Liver (tissue), 9 donors: Measurements from ENCODE around the gene CNNM2. TPM values are rescaled to one million over a fixed set of nuclear protein-coding genes. Genes with fewer than 3 reads are reported as not detected.

ENCODE experiments used
- DNase-seq: peaks from one replicate; pipeline ENCODE4 v3.0.0-alpha.2; 2017; ENCODE audit warnings: low spot score
- H3K27ac ChIP-seq, 2 donors: one replicate each; pipeline ENCODE4 v1.7.0; 2013; ENCODE audit warnings: inconsistent platforms in 2 of 2, low read length in 2 of 2, control low read depth in 1 of 2, low read depth in 1 of 2, mild to moderate bottlenecking in 1 of 2
- H3K27me3 ChIP-seq, 4 donors: one replicate each; pipeline versions ENCODE4 v1.6.1 to v1.7.0; 2013; ENCODE audit warnings: low read length in 3 of 4, inconsistent platforms in 1 of 4, mild to moderate bottlenecking in 1 of 4, moderate library complexity in 1 of 4; ENCODE audit not compliant: control insufficient read depth in 4 of 4, insufficient read depth in 4 of 4
- H3K36me3 ChIP-seq, 4 donors: one replicate each; pipeline versions ENCODE4 v1.6.1 to v1.7.0; 2013; ENCODE audit warnings: low read length in 3 of 4, mild to moderate bottlenecking in 3 of 4, low read depth in 1 of 4, moderate library complexity in 1 of 4; ENCODE audit not compliant: control insufficient read depth in 4 of 4, insufficient read depth in 3 of 4
- H3K4me1 ChIP-seq, 4 donors: one replicate each; pipeline versions ENCODE4 v1.6.1 to v1.7.0; 2013; ENCODE audit warnings: low read length in 3 of 4, mild to moderate bottlenecking in 3 of 4, moderate library complexity in 1 of 4; ENCODE audit not compliant: control insufficient read depth in 4 of 4, insufficient read depth in 4 of 4
- H3K4me3 ChIP-seq, 3 donors: one replicate each; pipeline versions ENCODE4 v1.6.1 to v1.7.0; 2013; ENCODE audit warnings: low read length in 3 of 3, control low read depth in 1 of 3, low read depth in 1 of 3, mild to moderate bottlenecking in 1 of 3
- H3K9ac ChIP-seq, 2 donors: one replicate each; pipeline ENCODE4 v1.7.0; 2013; ENCODE audit warnings: low read length in 2 of 2, mild to moderate bottlenecking in 2 of 2, moderate library complexity in 2 of 2, control low read depth in 1 of 2, low read depth in 1 of 2
- H3K9me3 ChIP-seq, 4 donors: one replicate each; pipeline versions ENCODE4 v1.6.1 to v1.7.0; 2013; ENCODE audit warnings: low read length in 3 of 4; ENCODE audit not compliant: control insufficient read depth in 4 of 4
- EGR1 ChIP-seq, 2 donors: IDR thresholded peaks; 2 replicates each; pipeline ENCODE4 v1.6.1; 2016 to 2018; ENCODE audit warnings: antibody characterized with exemption in 2 of 2, low read depth in 2 of 2
- FOXA1 ChIP-seq: IDR thresholded peaks from 2 replicates; pipeline ENCODE4 v1.6.1; 2016; ENCODE audit warnings: antibody characterized with exemption
- FOXA2 ChIP-seq: IDR thresholded peaks from 2 replicates; pipeline ENCODE4 v1.6.1; 2016; ENCODE audit warnings: antibody characterized with exemption
- GABPA ChIP-seq, 2 donors: IDR thresholded peaks in 1 of 2; conservative IDR thresholded peaks in 1 of 2; 2 replicates each; pipeline ENCODE4 v1.6.1; 2016; ENCODE audit warnings: antibody characterized with exemption in 2 of 2, mild to moderate bottlenecking in 1 of 2, moderate library complexity in 1 of 2
- HNF4A ChIP-seq, 2 donors: conservative IDR thresholded peaks; 2 replicates each; pipeline ENCODE4 v1.6.1; 2016; ENCODE audit warnings: antibody characterized with exemption in 2 of 2, mild to moderate bottlenecking in 2 of 2
- HNF4G ChIP-seq: IDR thresholded peaks from 2 replicates; pipeline ENCODE4 v1.6.1; 2016; ENCODE audit warnings: antibody characterized with exemption
- JUND ChIP-seq, 2 donors: IDR thresholded peaks; 2 replicates each; pipeline ENCODE4 v1.6.1; 2016; ENCODE audit warnings: antibody characterized with exemption in 2 of 2
- NR2F2 ChIP-seq: IDR thresholded peaks from 2 replicates; pipeline ENCODE4 v1.6.1; 2016; ENCODE audit warnings: antibody characterized with exemption
- RAD21 ChIP-seq, 2 donors: IDR thresholded peaks; 2 replicates each; pipeline ENCODE4 v1.6.1; 2016; ENCODE audit warnings: antibody characterized with exemption in 2 of 2, mild to moderate bottlenecking in 2 of 2
- RXRA ChIP-seq, 2 donors: IDR thresholded peaks; 2 replicates each; pipeline ENCODE4 v1.6.1; 2017 to 2018; ENCODE audit warnings: antibody characterized with exemption in 2 of 2, mild to moderate bottlenecking in 1 of 2
- SP1 ChIP-seq: IDR thresholded peaks from 2 replicates; pipeline ENCODE4 v1.6.1; 2018; ENCODE audit warnings: antibody characterized with exemption, mild to moderate bottlenecking
- TAF1 ChIP-seq: conservative IDR thresholded peaks from 2 replicates; pipeline ENCODE4 v1.6.1; 2016; ENCODE audit warnings: antibody characterized with exemption, mild to moderate bottlenecking
- YY1 ChIP-seq: IDR thresholded peaks from 2 replicates; pipeline ENCODE4 v1.6.1; 2016; ENCODE audit warnings: antibody characterized with exemption, mild to moderate bottlenecking
- WGBS: extraction: QIAGEN DNeasy Blood & Tissue Kit; methylation state at CpG from one replicate; pipeline ENCODE4 v1.1.7; 2013; 5-methylcytosine and 5-hydroxymethylcytosine counted together
- polyA plus RNA-seq, 2 donors: library from polyadenylated mRNA; stranded (reverse) in 1 of 2; unstranded in 1 of 2; fragments of 200-250 nt in 1 of 2; fragments of >200 nt in 1 of 2; fragmentation: Nextera tagmentation in 1 of 2; extraction: Ambion mirVana in 1 of 2; gene quantifications; one replicate each; pipeline versions ENCODE4 v1.2.1 to v1.2.3, GENCODE V29; 2013 to 2015
- total RNA-seq, 2 donors: library from RNA; depleted of rRNA; stranded (reverse); fragments of >200 nt; gene quantifications; one replicate each; pipeline ENCODE4 v1.2.3, GENCODE V29; 2014
- TF ChIP-seq, protein P1 (sequence below): IDR thresholded peaks from 2 replicates; pipeline ENCODE4 v1.6.1; 2016; ENCODE audit warnings: antibody characterized with exemption
- TF ChIP-seq, protein P2 (sequence below): IDR thresholded peaks from 2 replicates; pipeline ENCODE4 v1.6.1; 2016; ENCODE audit warnings: antibody characterized with exemption
- TF ChIP-seq, protein P3 (sequence below): IDR thresholded peaks from 2 replicates; pipeline ENCODE4 v1.6.1; 2016; ENCODE audit warnings: antibody characterized with exemption
- TF ChIP-seq, protein P4 (sequence below): fragments of 150-350 bp; IDR thresholded peaks from 2 replicates; pipeline ENCODE4 v1.5.1; 2017; ENCODE audit warnings: improper control_type of control experiment, low read depth, low read length; ENCODE audit not compliant: missing input control
- TF ChIP-seq, protein P5 (sequence below): IDR thresholded peaks from 2 replicates; pipeline ENCODE4 v1.6.1; 2016; ENCODE audit warnings: antibody characterized with exemption, mild to moderate bottlenecking
- donor health status: healthy.
- donor health status: healthy.
- donor health status: healthy.
- donor health status: healthy.
- donor health status: healthy.

The CNNM2 gene
- total and polyA plus RNA-seq, 4 donors, result 2.0 to 10.8 (median 6.9) TPM

DNA sequence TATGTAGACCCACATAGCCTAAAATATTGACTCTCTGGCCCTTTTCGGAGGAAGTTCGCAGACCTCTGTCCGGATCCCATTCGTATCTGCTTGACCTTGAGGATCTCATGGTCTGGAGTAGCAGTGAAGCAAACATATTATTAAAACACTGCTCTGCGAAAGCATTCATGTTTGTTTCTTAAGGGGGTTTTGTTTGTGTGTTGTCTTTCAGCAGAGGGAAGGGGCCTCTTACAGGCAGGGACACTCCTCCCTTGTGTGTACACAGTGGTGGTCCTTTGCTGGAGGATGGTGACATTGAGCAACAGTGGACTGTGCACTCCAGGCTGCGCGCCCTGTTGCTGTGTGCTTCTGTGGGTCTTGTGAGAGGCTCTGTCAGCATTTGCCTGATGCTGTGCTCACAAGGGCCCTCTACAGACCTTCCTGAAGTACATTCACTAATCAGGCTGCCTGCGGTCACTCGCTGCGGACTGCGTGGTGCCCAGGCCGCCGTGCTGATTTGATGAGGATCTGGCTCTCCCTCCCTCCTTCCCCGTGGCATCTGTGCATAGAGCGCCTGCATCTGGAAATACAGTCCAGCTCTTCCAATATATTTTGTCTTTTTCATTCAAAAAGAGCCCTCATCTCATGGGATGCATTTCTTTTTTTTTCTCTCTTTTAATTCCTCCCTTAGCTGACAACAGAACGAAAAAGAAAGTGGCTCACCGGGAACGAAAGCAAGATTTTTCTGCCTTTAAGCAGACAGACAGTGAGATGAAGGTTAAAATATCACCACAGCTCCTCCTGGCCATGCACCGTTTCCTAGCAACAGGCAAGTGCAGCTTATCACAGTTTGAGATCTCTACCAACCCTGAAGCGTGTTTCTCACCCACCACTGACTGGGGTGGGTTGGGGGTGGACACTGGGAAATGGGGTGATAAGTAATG lies 135.8 kb downstream of the CNNM2 start:
- peaks cover 0 to 4% (median 0%) of the 10 kb centered on the region in 4 donors for H3K36me3 ChIP-seq
- H3K27ac ChIP-seq, result peak overlapping the region; percentile 39 to 52
- no peaks in the 10 kb centered on the region for H3K9me3 ChIP-seq
- TF ChIP-seq HNF4A (conservative IDR thresholded peaks at IDR 0.05) (peak; percentile 92 to 93), RAD21 (IDR thresholded peaks at IDR 0.05) (peak; percentile 82 to 87), FOXA2 (peak; percentile 47), RXRA (IDR thresholded peaks at IDR 0.05) (peak; percentile 55 to 78), SP1 (peak; percentile 52), TAF1 (no peak), GABPA (IDR thresholded peaks at IDR 0.05 in 1 of 2, conservative IDR thresholded peaks at IDR 0.05 in 1 of 2) (no peak), EGR1 (IDR thresholded peaks at IDR 0.05; ENCODE audit: low read depth in 2 of 2) (no peak), HNF4G (peak; percentile 80), YY1 (peak; percentile 67), FOXA1 (no peak), NR2F2 (no peak), JUND (IDR thresholded peaks at IDR 0.05) (peak; percentile 38 to 68)
- TF ChIP-seq, protein P1, sequence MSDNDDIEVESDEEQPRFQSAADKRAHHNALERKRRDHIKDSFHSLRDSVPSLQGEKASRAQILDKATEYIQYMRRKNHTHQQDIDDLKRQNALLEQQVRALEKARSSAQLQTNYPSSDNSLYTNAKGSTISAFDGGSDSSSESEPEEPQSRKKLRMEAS, result peak; percentile 49
- TF ChIP-seq, protein P2, sequence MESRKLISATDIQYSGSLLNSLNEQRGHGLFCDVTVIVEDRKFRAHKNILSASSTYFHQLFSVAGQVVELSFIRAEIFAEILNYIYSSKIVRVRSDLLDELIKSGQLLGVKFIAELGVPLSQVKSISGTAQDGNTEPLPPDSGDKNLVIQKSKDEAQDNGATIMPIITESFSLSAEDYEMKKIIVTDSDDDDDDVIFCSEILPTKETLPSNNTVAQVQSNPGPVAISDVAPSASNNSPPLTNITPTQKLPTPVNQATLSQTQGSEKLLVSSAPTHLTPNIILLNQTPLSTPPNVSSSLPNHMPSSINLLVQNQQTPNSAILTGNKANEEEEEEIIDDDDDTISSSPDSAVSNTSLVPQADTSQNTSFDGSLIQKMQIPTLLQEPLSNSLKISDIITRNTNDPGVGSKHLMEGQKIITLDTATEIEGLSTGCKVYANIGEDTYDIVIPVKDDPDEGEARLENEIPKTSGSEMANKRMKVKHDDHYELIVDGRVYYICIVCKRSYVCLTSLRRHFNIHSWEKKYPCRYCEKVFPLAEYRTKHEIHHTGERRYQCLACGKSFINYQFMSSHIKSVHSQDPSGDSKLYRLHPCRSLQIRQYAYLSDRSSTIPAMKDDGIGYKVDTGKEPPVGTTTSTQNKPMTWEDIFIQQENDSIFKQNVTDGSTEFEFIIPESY, result no peak
- TF ChIP-seq, protein P3, sequence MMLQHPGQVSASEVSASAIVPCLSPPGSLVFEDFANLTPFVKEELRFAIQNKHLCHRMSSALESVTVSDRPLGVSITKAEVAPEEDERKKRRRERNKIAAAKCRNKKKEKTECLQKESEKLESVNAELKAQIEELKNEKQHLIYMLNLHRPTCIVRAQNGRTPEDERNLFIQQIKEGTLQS, result no peak
- TF ChIP-seq, protein P4, sequence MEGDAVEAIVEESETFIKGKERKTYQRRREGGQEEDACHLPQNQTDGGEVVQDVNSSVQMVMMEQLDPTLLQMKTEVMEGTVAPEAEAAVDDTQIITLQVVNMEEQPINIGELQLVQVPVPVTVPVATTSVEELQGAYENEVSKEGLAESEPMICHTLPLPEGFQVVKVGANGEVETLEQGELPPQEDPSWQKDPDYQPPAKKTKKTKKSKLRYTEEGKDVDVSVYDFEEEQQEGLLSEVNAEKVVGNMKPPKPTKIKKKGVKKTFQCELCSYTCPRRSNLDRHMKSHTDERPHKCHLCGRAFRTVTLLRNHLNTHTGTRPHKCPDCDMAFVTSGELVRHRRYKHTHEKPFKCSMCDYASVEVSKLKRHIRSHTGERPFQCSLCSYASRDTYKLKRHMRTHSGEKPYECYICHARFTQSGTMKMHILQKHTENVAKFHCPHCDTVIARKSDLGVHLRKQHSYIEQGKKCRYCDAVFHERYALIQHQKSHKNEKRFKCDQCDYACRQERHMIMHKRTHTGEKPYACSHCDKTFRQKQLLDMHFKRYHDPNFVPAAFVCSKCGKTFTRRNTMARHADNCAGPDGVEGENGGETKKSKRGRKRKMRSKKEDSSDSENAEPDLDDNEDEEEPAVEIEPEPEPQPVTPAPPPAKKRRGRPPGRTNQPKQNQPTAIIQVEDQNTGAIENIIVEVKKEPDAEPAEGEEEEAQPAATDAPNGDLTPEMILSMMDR, result peak; percentile 45
- TF ChIP-seq, protein P5, sequence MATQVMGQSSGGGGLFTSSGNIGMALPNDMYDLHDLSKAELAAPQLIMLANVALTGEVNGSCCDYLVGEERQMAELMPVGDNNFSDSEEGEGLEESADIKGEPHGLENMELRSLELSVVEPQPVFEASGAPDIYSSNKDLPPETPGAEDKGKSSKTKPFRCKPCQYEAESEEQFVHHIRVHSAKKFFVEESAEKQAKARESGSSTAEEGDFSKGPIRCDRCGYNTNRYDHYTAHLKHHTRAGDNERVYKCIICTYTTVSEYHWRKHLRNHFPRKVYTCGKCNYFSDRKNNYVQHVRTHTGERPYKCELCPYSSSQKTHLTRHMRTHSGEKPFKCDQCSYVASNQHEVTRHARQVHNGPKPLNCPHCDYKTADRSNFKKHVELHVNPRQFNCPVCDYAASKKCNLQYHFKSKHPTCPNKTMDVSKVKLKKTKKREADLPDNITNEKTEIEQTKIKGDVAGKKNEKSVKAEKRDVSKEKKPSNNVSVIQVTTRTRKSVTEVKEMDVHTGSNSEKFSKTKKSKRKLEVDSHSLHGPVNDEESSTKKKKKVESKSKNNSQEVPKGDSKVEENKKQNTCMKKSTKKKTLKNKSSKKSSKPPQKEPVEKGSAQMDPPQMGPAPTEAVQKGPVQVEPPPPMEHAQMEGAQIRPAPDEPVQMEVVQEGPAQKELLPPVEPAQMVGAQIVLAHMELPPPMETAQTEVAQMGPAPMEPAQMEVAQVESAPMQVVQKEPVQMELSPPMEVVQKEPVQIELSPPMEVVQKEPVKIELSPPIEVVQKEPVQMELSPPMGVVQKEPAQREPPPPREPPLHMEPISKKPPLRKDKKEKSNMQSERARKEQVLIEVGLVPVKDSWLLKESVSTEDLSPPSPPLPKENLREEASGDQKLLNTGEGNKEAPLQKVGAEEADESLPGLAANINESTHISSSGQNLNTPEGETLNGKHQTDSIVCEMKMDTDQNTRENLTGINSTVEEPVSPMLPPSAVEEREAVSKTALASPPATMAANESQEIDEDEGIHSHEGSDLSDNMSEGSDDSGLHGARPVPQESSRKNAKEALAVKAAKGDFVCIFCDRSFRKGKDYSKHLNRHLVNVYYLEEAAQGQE, result no peak
- no peaks in the 10 kb centered on the region for H3K27me3 ChIP-seq
- DNase-seq, result peak; percentile 58
- peak overlapping the region in 2 of 3 donors; percentile 22 to 30 for H3K4me3 ChIP-seq
- 19% methylated on average over 20 of the region's 20 CpGs for WGBS
- no peak overlapping the region for H3K9ac ChIP-seq
- H3K4me1 ChIP-seq, result peaks cover 0 to 12% (median 9%) of the 10 kb centered on the region in 4 donors
